BLaER1 (cell line): Measurements from ENCODE around the gene VPS29.
"Not testable (repeated sequence)": the region's sequence is repeated elsewhere in the genome, so short reads cannot be mapped to it uniquely, and the experiment has no call there.

Experiments
- H3K27ac ChIP-seq: shearing (Covaris generic); formaldehyde crosslinking; 2 replicates; pipeline ENCODE4 v1.8.1; 2022
- H3K27me3 ChIP-seq: shearing (Covaris generic); formaldehyde crosslinking; 2 replicates; pipeline ENCODE4 v1.8.1; 2022
- H3K36me3 ChIP-seq: shearing (Covaris generic); formaldehyde crosslinking; 2 replicates; pipeline ENCODE4 v1.8.1; 2022
- H3K4me1 ChIP-seq: shearing (Covaris generic); formaldehyde crosslinking; 2 replicates; pipeline ENCODE4 v1.8.1; 2022
- H3K4me2 ChIP-seq: shearing (Covaris generic); formaldehyde crosslinking; 2 replicates; pipeline ENCODE4 v1.8.1; 2022
- H3K4me3 ChIP-seq: shearing (Covaris generic); formaldehyde crosslinking; 2 replicates; pipeline ENCODE4 v1.8.1; 2022
- H3K9ac ChIP-seq: shearing (Covaris generic); formaldehyde crosslinking; 2 replicates; pipeline ENCODE4 v1.8.1; 2022
- H3K9me3 ChIP-seq: shearing (Covaris generic); formaldehyde crosslinking; 2 replicates; pipeline ENCODE4 v1.8.1; 2022
- H4K20me1 ChIP-seq: shearing (Covaris generic); formaldehyde crosslinking; 2 replicates; pipeline ENCODE4 v1.8.1; 2022
- Cebpa-rat ChIP-seq: shearing (Covaris generic); IDR thresholded peaks from 2 replicates; pipeline ENCODE4 v1.8.1; 2022

The VPS29 gene

GRCh38 chr12:110528277-110528839 is 26.4 kb upstream of the VPS29 start:
- no peak overlapping the region for H3K9ac ChIP-seq
- no peaks in the 10 kb centered on the region for H3K27me3 ChIP-seq
- H3K4me3 ChIP-seq = no peak overlapping the region
- no peak for TF ChIP-seq Cebpa-rat
- no peaks in the 10 kb centered on the region for H3K4me1 ChIP-seq
- no peak overlapping the region for H3K4me2 ChIP-seq
- no peak overlapping the region for H3K27ac ChIP-seq
- peaks cover 42% of the 10 kb centered on the region for H3K36me3 ChIP-seq
- no peaks in the 10 kb centered on the region for H3K9me3 ChIP-seq
- H4K20me1 ChIP-seq = peaks cover 14% of the 10 kb centered on the region; the same call in 1 of the 2 replicates

DNA sequence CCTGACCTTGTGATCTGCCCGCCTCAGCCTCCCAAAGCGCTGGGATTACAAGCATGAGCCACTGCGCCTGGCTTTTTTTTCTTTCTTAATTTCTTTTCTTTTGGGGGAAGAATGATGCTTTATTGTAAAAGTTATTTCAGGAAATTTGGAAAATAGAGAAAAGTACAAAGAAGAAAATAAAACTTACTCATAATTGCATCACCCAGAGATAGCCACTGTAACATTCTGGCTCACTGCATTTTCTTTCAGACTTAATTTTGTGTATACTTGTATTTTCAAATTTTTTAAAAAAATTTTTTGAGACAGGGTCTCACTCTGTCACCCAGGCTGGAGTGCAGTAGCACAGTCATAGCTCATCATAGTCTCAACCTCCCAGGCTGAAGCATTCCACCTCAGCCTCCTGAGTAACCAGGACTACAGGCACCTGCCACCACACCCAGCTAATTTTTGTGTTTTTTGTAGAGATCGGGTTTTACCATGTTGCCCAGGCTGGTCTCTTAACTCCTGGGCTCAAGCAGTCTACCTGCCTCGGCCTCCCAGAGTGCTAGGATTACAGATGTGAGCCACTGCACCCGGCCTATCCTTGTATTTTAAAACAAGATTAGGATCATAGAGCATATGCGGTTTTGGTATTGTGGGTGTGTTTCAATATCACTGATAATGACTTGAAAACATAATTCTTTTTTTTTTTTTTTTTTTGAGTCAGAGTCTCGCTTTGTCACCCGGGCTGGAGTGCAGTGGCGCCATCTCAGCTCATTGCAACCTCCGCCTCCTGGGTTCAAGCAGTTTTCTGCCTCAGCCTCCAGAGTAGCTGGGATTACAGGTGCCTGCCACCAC is 19.2 kb upstream of the VPS29 start:
- H3K36me3 ChIP-seq, H3K4me1 ChIP-seq, H3K9me3 ChIP-seq, H3K4me2 ChIP-seq, H3K4me3 ChIP-seq, H3K27ac ChIP-seq, H3K9ac ChIP-seq, H3K27me3 ChIP-seq, H4K20me1 ChIP-seq: not testable (repeated sequence)

DNA sequence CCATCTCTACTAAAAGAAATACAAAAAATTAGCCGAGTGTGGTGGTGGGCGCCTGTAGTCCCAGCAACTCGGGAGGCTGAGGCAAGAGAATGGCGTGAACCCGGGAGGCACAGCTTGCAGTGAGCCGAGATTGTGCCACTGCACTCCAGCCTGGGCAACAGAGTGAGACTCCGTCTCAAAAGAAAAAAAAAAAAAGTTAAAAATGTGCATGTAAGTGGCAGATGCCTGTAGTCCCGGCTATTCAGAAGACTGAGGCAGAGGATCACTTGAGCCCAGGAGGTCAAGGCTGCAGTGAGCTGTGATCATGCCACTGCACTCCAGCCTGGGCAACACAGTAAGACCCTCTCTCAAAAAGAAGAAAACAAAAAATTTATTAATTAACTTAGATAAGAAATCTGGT is 16.1 kb upstream of the VPS29 start:
- H3K4me2 ChIP-seq, H3K36me3 ChIP-seq, H3K9ac ChIP-seq, H3K9me3 ChIP-seq, H4K20me1 ChIP-seq, H3K27ac ChIP-seq, H3K27me3 ChIP-seq, H3K4me1 ChIP-seq, H3K4me3 ChIP-seq: not testable (repeated sequence)

- no peak for TF ChIP-seq Cebpa-rat
- H3K9ac ChIP-seq = no peak overlapping the region
- no peak overlapping the region for H3K27ac ChIP-seq
- H3K27me3 ChIP-seq = no peaks in the 10 kb centered on the region
- H3K36me3 ChIP-seq = no peaks in the 10 kb centered on the region
- H3K4me3 ChIP-seq = no peak overlapping the region
- no peaks in the 10 kb centered on the region for H4K20me1 ChIP-seq
- H3K4me1 ChIP-seq = peaks cover 9% of the 10 kb centered on the region
- H3K9me3 ChIP-seq = no peaks in the 10 kb centered on the region
- no peak overlapping the region for H3K4me2 ChIP-seq
These were observed 15.1 kb upstream of the VPS29 start for GRCh38 chr12:110516995-110517394.

GRCh38 chr12:110514363-110514762 is 12.5 kb upstream of the VPS29 start:
- H3K27me3 ChIP-seq = no peaks in the 10 kb centered on the region
- no peak for TF ChIP-seq Cebpa-rat
- H3K4me3 ChIP-seq = no peak overlapping the region
- no peaks in the 10 kb centered on the region for H3K36me3 ChIP-seq
- no peaks in the 10 kb centered on the region for H4K20me1 ChIP-seq
- H3K9ac ChIP-seq = no peak overlapping the region
- no peaks in the 10 kb centered on the region for H3K9me3 ChIP-seq
- peaks cover 9% of the 10 kb centered on the region for H3K4me1 ChIP-seq
- H3K27ac ChIP-seq = no peak overlapping the region
- no peak overlapping the region for H3K4me2 ChIP-seq

GRCh38 chr12:110513842-110514241 is 11.9 kb upstream of the VPS29 start:
- Histone ChIP-seq H3K27me3 (no peaks in the 10 kb centered on the region), H3K9ac (no peak overlapping the region), H3K4me3 (no peak overlapping the region), H3K9me3 (no peaks in the 10 kb centered on the region), H3K27ac (no peak overlapping the region), H3K36me3 (no peaks in the 10 kb centered on the region), H3K4me2 (peak overlapping the region; percentile 47), H3K4me1 (peaks cover 9% of the 10 kb centered on the region), H4K20me1 (no peaks in the 10 kb centered on the region)
- TF ChIP-seq Cebpa-rat = no peak

- no peaks in the 10 kb centered on the region for H3K27me3 ChIP-seq
- no peak overlapping the region for H3K27ac ChIP-seq
- H3K4me3 ChIP-seq = no peak overlapping the region
- H4K20me1 ChIP-seq = no peaks in the 10 kb centered on the region
- H3K9ac ChIP-seq = no peak overlapping the region
- no peak for TF ChIP-seq Cebpa-rat
- no peak overlapping the region for H3K4me2 ChIP-seq
- no peaks in the 10 kb centered on the region for H3K4me1 ChIP-seq
- no peaks in the 10 kb centered on the region for H3K9me3 ChIP-seq
- H3K36me3 ChIP-seq = no peaks in the 10 kb centered on the region
These were observed 6.2 kb upstream of the VPS29 start for GRCh38 chr12:110508071-110508586.

DNA sequence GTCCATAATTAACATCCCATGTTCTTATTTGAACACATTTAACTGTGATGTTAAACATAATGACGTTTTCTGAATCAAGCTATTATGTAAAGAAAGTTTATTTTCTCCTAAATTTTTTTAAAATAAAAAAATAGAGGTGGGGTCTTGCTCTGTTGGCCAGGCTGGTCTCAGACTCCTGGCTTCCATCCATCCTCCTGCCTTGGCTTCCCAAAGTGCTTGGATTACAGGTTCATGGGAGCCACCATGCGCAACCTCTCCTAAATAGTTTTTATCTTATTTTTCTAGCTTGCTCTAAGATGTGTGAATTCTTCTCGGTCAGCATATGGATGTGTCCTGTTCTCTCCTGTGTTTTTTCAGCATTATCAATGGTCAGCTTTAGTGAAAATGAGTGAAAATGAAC is 3.4 kb upstream of the VPS29 start:
- peaks cover 15% of the 10 kb centered on the region for H3K4me1 ChIP-seq
- no peaks in the 10 kb centered on the region for H3K9me3 ChIP-seq
- peaks cover 12% of the 10 kb centered on the region; the same call in 1 of the 2 replicates for H4K20me1 ChIP-seq
- no peaks in the 10 kb centered on the region for H3K36me3 ChIP-seq
- no peak overlapping the region for H3K27ac ChIP-seq
- H3K4me2 ChIP-seq = no peak overlapping the region
- no peak overlapping the region for H3K9ac ChIP-seq
- H3K27me3 ChIP-seq = no peaks in the 10 kb centered on the region
- no peak for TF ChIP-seq Cebpa-rat
- no peak overlapping the region for H3K4me3 ChIP-seq

- H3K9ac ChIP-seq = no peak overlapping the region
These were observed 1.5 kb upstream of the VPS29 start for GRCh38 chr12:110503432-110503831.

GRCh38 chr12:110501399-110501751 is 536 bp downstream of the VPS29 start:
- no peaks in the 10 kb centered on the region for H3K27me3 ChIP-seq
- peak overlapping the region; percentile 92 for H3K4me3 ChIP-seq
- H3K27ac ChIP-seq = peak overlapping the region; percentile 92
- H3K36me3 ChIP-seq = peaks cover 16% of the 10 kb centered on the region
- peaks cover 29% of the 10 kb centered on the region for H3K4me1 ChIP-seq
- peak overlapping the region; percentile 93 for H3K9ac ChIP-seq
- H3K4me2 ChIP-seq = peak overlapping the region; percentile 96
- TF ChIP-seq Cebpa-rat = no peak
- no peaks in the 10 kb centered on the region for H3K9me3 ChIP-seq
- peaks cover 19% of the 10 kb centered on the region; the same call in 1 of the 2 replicates for H4K20me1 ChIP-seq

More at GRCh38 chr12:110503432-110503831, 1.5 kb upstream of the VPS29 start:
- TF ChIP-seq Cebpa-rat = no peak
- Histone ChIP-seq H3K9me3 (no peaks in the 10 kb centered on the region), H3K4me2 (no peak overlapping the region), H3K36me3 (0 out of 2 replicates have a peak, but pooled peaks cover 7% of the 10 kb centered on the region), H3K4me1 (peaks cover 29% of the 10 kb centered on the region), H3K27me3 (no peaks in the 10 kb centered on the region), H3K27ac (no peak overlapping the region), H4K20me1 (peaks cover 19% of the 10 kb centered on the region; the same call in 1 of the 2 replicates), H3K4me3 (no peak overlapping the region)
